Stimulated activated CD4-positive, alpha-beta T cell treated with anti-CD3 and anti-CD28 coated beads, TNF-alpha, amount 100 ng/mL, for 4 hours (primary cell): ENCODE results near the gene KRT17.
"Not testable (repeated sequence)": the region's sequence is repeated elsewhere in the genome, so short reads cannot be mapped to it uniquely, and the experiment has no call there.

Source experiments
- DNase-seq, 3 experiments: peaks; one replicate each; pipeline ENCODE4 v3.0.0-alpha.2; 2020; ENCODE audit warnings: low read depth in 3 of 3

KRT17 gene

DNA sequence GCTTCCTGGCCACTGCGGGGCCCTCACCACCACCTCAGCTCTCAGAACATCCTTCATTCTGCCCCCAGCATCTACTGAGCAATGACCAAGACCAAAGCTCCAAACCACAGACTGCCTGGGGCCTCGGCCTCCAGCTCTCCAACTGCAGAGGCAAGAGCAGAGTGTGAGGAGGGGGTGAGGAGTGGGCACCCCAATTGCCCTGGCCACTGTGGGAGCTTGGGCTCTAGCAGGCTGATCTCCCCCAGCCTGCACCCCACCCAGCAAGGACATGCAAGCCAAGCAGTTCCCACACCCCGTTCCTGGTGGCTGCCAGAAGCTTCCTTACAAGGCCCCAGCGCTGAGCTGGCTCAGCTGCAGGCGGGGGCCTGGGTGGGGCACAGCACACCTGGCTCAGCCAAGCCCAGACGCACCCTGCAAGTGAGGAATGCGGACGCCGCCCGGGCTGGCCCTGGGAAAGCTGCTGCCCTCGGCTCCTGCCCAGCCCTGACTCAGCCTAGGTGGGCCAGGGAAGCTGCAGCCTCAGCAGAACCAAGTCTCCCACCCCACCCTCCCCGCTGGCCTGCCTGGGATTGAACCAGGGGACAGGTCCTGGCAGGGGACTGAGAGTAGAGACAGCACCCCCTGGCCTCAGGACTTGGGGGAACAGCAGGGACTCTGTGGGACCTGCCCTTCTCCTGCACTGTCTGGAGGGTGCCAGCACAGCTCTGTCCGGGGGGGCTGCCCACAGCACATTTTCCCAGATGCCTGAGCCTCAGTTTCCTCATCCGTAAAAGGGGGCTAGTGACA, 29.7 kb upstream of the KRT17 start:
- no peak for DNase-seq

DNA sequence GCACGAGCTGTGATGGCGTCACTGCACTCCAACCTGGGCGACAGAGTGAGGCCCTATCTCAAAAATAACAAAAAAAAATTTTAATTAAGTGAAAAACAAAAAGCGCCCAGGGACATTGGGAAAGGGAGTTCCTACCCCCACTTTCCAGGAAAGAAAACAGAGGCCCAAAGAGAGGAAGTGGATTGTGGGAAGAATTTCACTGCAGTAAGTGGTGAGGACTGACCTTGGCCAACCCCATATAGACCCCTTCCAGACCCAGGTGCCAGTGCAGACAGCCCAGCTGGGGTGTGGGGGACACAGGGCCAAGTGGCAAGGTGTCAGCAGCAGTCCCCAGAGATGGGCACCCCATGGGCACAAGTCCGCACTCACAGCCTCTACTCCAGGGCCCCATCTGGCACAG, 29.0 kb upstream of the KRT17 start:
- no peak for DNase-seq

DNA sequence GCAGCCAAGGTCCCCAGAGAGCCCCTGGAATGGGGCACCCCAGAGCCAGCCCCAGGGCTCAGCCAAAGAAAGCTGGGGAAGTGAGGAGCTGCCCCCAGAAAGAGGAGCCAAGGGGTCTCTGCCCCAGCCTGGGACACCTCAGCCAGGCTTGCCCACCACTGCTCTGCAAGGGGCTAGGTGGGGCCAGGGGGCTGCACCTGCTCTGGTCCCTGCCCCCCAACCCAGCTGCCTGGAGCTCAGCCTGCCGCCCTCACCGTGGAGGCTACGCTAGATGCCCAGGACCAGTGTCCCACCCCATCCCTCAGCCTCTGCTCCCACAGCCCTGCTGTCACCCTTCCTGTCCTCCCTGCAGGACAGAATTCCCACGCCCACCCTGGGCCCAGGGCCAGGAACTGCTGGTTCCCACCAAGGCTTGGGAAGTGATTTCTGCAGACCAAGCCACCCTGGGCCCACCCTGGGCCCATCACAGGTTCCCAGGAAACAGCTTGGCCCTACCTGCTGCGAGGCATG, 28.1 kb upstream of the KRT17 start:
- no peak for DNase-seq

GRCh38 chr17:41651625-41652460, 27.5 kb upstream of the KRT17 start:
- no peak for DNase-seq

- DNase-seq: no peak
Measured at GRCh38 chr17:41650794-41651624, 26.6 kb upstream of the KRT17 start.

DNA sequence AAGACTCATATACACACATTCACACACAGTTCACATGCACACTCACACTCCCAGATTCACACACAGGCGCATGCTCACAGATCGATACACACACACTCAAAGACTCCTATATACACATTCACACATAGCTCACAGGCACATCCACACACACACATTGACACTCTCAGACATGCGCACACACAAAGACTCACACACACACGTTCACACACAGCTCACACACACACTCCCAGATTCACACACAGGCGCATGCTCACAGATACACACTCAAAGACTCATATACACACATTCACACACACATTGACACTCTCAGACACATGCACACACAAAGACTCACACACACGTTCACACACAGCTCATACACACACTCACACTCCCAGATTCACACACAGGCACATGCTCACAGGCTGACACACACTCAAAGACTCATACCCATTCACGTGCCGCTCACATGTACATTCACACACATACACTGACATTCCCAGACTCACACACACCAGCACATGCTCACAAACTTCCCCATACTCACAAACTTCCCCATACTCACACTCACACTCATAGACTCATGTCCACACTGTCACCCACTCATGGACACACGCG, 25.6 kb upstream of the KRT17 start:
- DNase-seq: no peak

DNA sequence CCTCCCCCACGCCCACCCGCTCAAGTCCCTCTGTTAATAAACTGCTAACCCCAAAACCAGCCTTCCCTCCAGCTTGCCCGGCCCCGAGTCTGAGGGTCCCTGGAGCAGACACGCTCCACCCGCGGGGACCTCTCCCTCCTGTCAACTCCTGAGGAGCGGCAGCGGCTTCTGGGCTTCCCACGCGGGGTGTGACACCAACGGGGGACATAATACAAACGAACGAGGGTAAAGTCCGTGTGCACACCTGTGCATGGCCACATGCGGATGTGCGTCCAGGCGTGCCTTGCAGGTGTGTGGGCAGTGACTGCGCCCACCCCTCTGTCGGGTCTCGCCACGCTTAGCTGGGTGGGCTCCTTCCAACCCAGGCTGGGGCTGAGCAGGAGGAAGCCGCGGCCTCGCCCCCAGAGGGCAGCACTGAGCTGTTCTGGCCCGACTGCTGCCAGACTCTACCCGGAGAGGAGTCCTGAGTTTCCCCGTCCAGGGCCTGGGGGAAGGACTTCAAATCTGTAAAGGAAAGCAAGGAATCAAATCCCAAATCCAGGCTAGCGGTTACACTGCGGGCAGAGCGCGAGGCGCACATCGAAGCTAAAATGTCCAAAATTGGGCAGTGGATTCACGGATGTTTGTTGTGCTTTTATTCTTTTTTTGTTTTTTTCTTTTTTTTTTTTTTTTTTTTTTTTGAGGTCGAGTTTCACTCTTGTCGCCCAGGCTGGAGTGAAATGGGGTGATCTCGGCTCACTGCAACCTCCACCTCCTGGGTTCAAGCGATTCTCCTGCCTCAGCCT, 24.2 kb upstream of the KRT17 start:
- DNase-seq: peak; percentile 57 to 85 (median 70)

GRCh38 chr17:41647940-41648410, 23.6 kb upstream of the KRT17 start:
- peak; percentile 74 to 86 (median 79) for DNase-seq

DNA sequence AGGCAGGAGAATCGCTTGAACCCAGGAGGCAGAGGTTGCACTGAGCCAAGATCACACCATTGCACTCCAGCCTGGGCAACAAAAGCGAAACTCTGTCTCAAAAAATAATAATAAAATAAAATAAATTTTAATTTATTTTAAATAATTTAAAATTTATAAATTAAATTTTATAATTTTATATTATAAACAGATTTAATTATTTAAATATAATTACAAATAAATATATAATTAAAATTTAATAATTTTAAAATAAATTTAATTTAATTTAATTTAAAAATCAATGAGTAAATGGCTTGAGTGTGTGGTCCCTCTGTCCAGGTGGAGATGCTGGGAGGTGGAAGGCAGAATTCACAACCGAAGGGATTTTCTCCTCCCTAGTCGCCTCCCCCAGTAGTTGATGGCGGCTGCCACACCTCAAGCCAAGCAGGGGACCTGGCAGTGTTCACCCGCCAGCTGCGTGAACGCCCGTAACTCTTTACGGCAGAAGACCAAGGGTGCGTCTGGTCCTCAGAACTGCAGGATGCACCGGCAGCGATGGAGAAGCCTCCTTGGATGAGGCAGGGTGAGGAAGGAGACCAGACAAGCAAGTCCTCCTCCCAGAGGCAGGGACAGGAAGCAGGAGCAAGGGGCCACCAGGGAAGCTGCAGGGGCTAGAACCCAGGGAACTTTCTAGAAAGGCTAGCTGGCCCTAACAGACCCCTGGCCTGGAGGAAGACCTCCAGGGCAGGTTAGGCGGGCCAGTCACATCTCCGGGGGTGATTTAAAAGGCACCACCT, 22.9 kb upstream of the KRT17 start:
- DNase-seq: no peak

GRCh38 chr17:41642252-41643156, 18.1 kb upstream of the KRT17 start:
- DNase-seq: no peak

GRCh38 chr17:41640596-41640995, 16.2 kb upstream of the KRT17 start:
- DNase-seq: not testable (repeated sequence)

- DNase-seq: no peak
Measured at GRCh38 chr17:41639492-41640473, 15.4 kb upstream of the KRT17 start.

GRCh38 chr17:41638941-41639340, 14.6 kb upstream of the KRT17 start:
- DNase-seq: no peak

DNA sequence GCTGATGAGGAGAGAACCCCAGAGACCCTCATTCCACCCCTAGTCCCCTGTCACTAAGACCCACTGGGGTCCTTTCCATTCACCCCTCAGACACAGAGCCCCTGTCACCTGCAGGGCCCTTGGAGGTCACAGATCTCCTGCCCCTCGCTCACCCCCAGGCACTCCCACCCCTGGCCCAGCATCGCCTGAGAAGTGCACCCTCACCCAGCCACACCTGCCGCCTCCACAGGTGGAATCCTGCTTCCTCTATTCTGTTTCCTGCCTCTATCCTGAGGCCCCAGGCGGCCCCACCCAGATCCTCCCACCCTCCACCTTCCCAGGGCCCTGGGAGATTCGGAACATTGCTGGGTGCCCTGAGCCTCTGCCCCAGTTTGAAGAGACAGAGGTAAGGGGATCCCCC, 13.8 kb upstream of the KRT17 start:
- no peak for DNase-seq

GRCh38 chr17:41636652-41637051, 12.3 kb upstream of the KRT17 start:
- DNase-seq: no peak

- DNase-seq: no peak
Measured at GRCh38 chr17:41635121-41636097, 11.0 kb upstream of the KRT17 start.
